ENCODE results near the gene CLVS2.

DNA sequence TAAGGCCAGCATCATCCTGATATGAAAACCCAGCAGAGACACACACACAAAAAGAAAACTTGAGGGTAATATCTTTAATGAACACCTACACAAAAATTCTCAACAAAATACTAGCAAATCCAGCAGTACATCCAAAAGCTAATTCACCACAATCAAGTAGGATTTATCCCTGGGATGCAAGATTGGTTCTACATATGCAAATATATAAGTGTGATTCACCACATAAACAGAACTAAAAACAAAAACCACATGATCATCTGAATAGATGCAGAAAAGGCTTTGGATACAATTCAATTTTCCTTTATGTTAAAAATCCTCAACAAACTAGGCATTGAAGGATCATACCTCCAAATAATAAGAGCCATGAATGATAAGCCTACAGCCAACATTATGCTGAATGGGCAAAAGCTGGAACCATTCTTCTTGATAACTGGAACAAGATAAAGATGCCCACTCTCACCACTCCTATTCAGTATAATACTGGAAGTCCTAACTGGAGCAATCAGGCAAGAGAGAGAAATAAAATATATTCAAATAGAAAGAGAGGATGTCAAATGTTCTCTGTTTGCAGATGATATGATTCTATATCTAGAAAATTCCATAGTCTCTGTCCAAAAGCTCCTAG lies 33.9 kb upstream of the CLVS2 start:
- TF ChIP-seq, protein P1, sequence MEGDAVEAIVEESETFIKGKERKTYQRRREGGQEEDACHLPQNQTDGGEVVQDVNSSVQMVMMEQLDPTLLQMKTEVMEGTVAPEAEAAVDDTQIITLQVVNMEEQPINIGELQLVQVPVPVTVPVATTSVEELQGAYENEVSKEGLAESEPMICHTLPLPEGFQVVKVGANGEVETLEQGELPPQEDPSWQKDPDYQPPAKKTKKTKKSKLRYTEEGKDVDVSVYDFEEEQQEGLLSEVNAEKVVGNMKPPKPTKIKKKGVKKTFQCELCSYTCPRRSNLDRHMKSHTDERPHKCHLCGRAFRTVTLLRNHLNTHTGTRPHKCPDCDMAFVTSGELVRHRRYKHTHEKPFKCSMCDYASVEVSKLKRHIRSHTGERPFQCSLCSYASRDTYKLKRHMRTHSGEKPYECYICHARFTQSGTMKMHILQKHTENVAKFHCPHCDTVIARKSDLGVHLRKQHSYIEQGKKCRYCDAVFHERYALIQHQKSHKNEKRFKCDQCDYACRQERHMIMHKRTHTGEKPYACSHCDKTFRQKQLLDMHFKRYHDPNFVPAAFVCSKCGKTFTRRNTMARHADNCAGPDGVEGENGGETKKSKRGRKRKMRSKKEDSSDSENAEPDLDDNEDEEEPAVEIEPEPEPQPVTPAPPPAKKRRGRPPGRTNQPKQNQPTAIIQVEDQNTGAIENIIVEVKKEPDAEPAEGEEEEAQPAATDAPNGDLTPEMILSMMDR (IDR thresholded peaks at IDR 0.05) = no peak
- TF ChIP-seq POLR2A (IDR thresholded peaks at IDR 0.05) = no peak

All from Peyer's patch (tissue), 4 donors.